Suppressor macrophage treated with lipopolysaccharide for 1 hour (primary cell): Measurements from ENCODE around the gene RPL41.

Experiments used
- DNase-seq, 3 donors: peaks; one replicate each; pipeline ENCODE4 v3.0.0-alpha.2; 2020 to 2022

RPL41 gene

GRCh38 chr12:56127888-56128669 is 11.6 kb downstream of the RPL41 start, which contains the start of gene ESYT1:
Gene ESYT1, plus strand, starts transcription at chr12:56128267. Its CDS starts 53 bp downstream, at chr12:56128320.
- DNase-seq = peak; percentile 98 to 100 (median 99)

- peak; percentile 39 to 54 (median 39) for DNase-seq
These were observed 12.3 kb downstream of the RPL41 start for GRCh38 chr12:56128670-56129205.

- DNase-seq = peak; percentile 56 to 73 (median 59)
These were observed 12.9 kb downstream of the RPL41 start for GRCh38 chr12:56129206-56129941.

- no peak for DNase-seq
These were observed 13.6 kb downstream of the RPL41 start for GRCh38 chr12:56129942-56130495.

- no peak for DNase-seq
These were observed 14.4 kb downstream of the RPL41 start for GRCh38 chr12:56130876-56131275.

GRCh38 chr12:56134897-56135296 is 18.5 kb downstream of the RPL41 start:
- DNase-seq = no peak

GRCh38 chr12:56137853-56138571 is 21.6 kb downstream of the RPL41 start:
- DNase-seq = no peak

GRCh38 chr12:56141946-56142784 is 25.7 kb downstream of the RPL41 start:
- peak; percentile 41 to 56 (median 55) for DNase-seq

GRCh38 chr12:56143217-56143616 is 26.8 kb downstream of the RPL41 start:
- DNase-seq = no peak

- DNase-seq = no peak
These were observed 27.4 kb downstream of the RPL41 start for GRCh38 chr12:56143870-56144269.

GRCh38 chr12:56145217-56145616 is 28.8 kb downstream of the RPL41 start:
- no peak for DNase-seq

GRCh38 chr12:56146492-56147460 is 30.3 kb downstream of the RPL41 start:
- no peak for DNase-seq

- DNase-seq = peak; percentile 36 to 83 (median 73)
These were observed 34.1 kb downstream of the RPL41 start for GRCh38 chr12:56150563-56150962.

- DNase-seq = peak in 2 of 3 donors; percentile 28 to 30
These were observed 35.3 kb downstream of the RPL41 start for GRCh38 chr12:56151672-56152131.

- peak; percentile 96 to 98 (median 97) for DNase-seq
These were observed 35.8 kb downstream of the RPL41 start, which contains the start of gene MYL6B for GRCh38 chr12:56152132-56152755. Gene MYL6B, plus strand, starts transcription at chr12:56152587. Its CDS starts 1,332 bp downstream, at chr12:56153919.

GRCh38 chr12:56152756-56153677 is 36.6 kb downstream of the RPL41 start:
- no peak for DNase-seq

- DNase-seq = no peak
These were observed 37.2 kb downstream of the RPL41 start for GRCh38 chr12:56153678-56154065.

- no peak for DNase-seq
These were observed 37.9 kb downstream of the RPL41 start for GRCh38 chr12:56154246-56154771.
